Hepatocyte (in vitro differentiated cells): ENCODE data around the gene MAGED1. TPM values are rescaled to one million over a fixed set of nuclear protein-coding genes. Genes with fewer than 3 reads are reported as not detected.

Source experiments
- DNase-seq: peaks from one replicate; pipeline ENCODE4 v3.0.0-alpha.2; 2016; ENCODE audit warnings: low spot score
- H2AFZ ChIP-seq: fragments of 200-600 bp; sonication (generic); 2 replicates; pipeline ENCODE4 v1.6.0; 2016; ENCODE audit warnings: antibody characterized with exemption, mild to moderate bottlenecking
- H3K27ac ChIP-seq: fragments of 200-600 bp; sonication (generic); 2 replicates; pipeline ENCODE4 v1.5.1; 2016; ENCODE audit warnings: mild to moderate bottlenecking
- H3K27me3 ChIP-seq: fragments of 200-600 bp; sonication (generic); 2 replicates; pipeline ENCODE4 v1.6.1; 2016
- H3K36me3 ChIP-seq: fragments of 200-600 bp; sonication (generic); replicated peaks from 2 replicates; pipeline ENCODE4 v1.5.1; 2016; ENCODE audit warnings: low read depth; ENCODE audit not compliant: insufficient read depth
- H3K4me1 ChIP-seq: fragments of 200-600 bp; sonication (generic); 2 replicates; pipeline ENCODE4 v1.5.1; 2016; ENCODE audit warnings: mild to moderate bottlenecking, moderate library complexity; ENCODE audit not compliant: insufficient read depth
- H3K4me2 ChIP-seq: fragments of 200-600 bp; sonication (generic); 2 replicates; pipeline ENCODE4 v1.6.0; 2016
- H3K4me3 ChIP-seq: fragments of 200-600 bp; sonication (generic); 2 replicates; pipeline ENCODE4 v1.5.1; 2016; ENCODE audit warnings: mild to moderate bottlenecking
- H3K79me2 ChIP-seq: fragments of 200-600 bp; sonication (generic); 2 replicates; pipeline ENCODE4 v1.6.0; 2017; ENCODE audit warnings: mild to moderate bottlenecking
- H3K9me2 ChIP-seq: fragments of 200-600 bp; sonication (generic); replicated peaks from 2 replicates; pipeline ENCODE4 v1.6.0; 2017; ENCODE audit warnings: mild to moderate bottlenecking; ENCODE audit not compliant: insufficient read depth
- H3K9me3 ChIP-seq: fragments of 200-600 bp; sonication (generic); 2 replicates; pipeline ENCODE4 v1.5.1; 2016; ENCODE audit warnings: low read depth, mild to moderate bottlenecking
- H4K20me1 ChIP-seq: fragments of 200-600 bp; sonication (generic); 2 replicates; pipeline ENCODE4 v1.6.0; 2016; ENCODE audit warnings: mild to moderate bottlenecking; ENCODE audit not compliant: insufficient read depth, poor library complexity, severe bottlenecking
- EZH2 ChIP-seq: fragments of 200-600 bp; sonication (generic); IDR thresholded peaks from 2 replicates; pipeline ENCODE4 v1.6.1; 2016; ENCODE audit warnings: antibody characterized with exemption, mild to moderate bottlenecking, borderline replicate concordance
- EZH2phosphoT487 ChIP-seq: fragments of 200-600 bp; sonication (generic); IDR thresholded peaks from one replicate; pipeline ENCODE4 v1.6.1; 2018; ENCODE audit warnings: antibody characterized with exemption, mild to moderate bottlenecking, low read depth, moderate library complexity; ENCODE audit not compliant: unreplicated experiment, severe bottlenecking
- WGBS: methylation state at CpG from one replicate; pipeline ENCODE4 v1.1.6; 2016; ENCODE audit warnings: low lambda C conversion rate; ENCODE audit errors: missing lambda C conversion rate; 5-methylcytosine and 5-hydroxymethylcytosine counted together
- polyA plus RNA-seq: library from polyadenylated mRNA; unstranded; fragments of >200 nt; fragmentation: Nextera tagmentation; extraction: Ambion mirVana; gene quantifications from 2 replicates; pipeline ENCODE4 v1.2.1, GENCODE V29; 2016
- total RNA-seq: library from RNA; depleted of rRNA; stranded (reverse); fragments of >200 nt; gene quantifications from 2 replicates; pipeline ENCODE4 v1.2.3, GENCODE V29; 2014
- TF ChIP-seq, protein P1 (sequence below): fragments of 200-600 bp; sonication (generic); IDR thresholded peaks from 2 replicates; pipeline ENCODE4 v1.5.1; 2016; ENCODE audit warnings: antibody characterized with exemption, mild to moderate bottlenecking; ENCODE audit not compliant: poor library complexity

Gene MAGED1
- total and polyA plus RNA-seq, 2 experiments from 2014 or later: 262 to 478 TPM

DNA sequence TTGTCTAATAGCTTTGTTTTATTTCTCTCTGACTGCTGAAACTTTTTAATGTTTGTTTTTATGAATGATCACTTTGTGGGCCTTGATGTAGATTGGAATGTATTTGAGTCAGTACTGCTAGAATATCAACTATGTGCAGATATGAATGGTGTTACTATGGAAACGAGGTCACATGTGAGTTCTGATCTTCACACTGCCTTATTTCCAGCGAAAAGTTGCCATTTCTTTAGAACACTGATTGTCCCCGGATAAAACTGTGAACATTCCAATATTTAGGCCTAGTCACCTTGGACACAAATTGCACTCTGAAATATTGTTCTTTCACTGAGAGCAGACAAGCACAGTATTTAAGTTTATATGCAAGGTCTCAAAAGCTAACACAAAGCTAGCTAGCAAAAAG lies 27.2 kb upstream of the MAGED1 start:
- Histone ChIP-seq H2AFZ (no peak overlapping the region), H3K4me1 (no peaks in the 10 kb centered on the region), H3K4me3 (no peak overlapping the region), H3K4me2 (no peak overlapping the region), H3K9me2 (no peaks in the 10 kb centered on the region), H3K9me3 (peaks cover 7% of the 10 kb centered on the region), H3K27ac (no peak overlapping the region), H3K79me2 (peaks cover 50% of the 10 kb centered on the region), H3K36me3 (no peaks in the 10 kb centered on the region), H4K20me1 (no peaks in the 10 kb centered on the region), H3K27me3 (no peaks in the 10 kb centered on the region)
- DNase-seq: no peak
- WGBS: 75% methylated on average over 3 of the region's 3 CpGs
- TF ChIP-seq EZH2phosphoT487 (no peak), EZH2 (no peak)
- TF ChIP-seq, protein P1, sequence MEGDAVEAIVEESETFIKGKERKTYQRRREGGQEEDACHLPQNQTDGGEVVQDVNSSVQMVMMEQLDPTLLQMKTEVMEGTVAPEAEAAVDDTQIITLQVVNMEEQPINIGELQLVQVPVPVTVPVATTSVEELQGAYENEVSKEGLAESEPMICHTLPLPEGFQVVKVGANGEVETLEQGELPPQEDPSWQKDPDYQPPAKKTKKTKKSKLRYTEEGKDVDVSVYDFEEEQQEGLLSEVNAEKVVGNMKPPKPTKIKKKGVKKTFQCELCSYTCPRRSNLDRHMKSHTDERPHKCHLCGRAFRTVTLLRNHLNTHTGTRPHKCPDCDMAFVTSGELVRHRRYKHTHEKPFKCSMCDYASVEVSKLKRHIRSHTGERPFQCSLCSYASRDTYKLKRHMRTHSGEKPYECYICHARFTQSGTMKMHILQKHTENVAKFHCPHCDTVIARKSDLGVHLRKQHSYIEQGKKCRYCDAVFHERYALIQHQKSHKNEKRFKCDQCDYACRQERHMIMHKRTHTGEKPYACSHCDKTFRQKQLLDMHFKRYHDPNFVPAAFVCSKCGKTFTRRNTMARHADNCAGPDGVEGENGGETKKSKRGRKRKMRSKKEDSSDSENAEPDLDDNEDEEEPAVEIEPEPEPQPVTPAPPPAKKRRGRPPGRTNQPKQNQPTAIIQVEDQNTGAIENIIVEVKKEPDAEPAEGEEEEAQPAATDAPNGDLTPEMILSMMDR: no peak

DNA sequence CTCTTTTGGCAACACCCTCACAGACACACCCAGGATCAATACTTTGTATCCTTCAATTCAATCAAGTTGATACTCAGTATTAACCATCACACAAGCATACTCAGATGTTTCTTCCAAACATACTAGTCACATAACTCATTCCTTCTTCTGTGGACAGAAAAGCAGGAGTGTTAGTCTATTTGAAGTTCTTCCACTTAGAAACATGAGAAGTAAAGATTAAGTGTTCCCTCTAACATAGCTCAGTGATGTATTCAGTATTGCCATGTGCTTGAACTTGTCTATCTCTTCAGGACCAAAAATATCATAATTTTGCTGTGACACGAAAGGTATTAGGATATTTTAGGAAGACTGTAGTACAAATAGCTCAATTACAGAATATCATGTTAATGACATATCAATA lies 25.8 kb upstream of the MAGED1 start:
- Histone ChIP-seq H3K9me3 (peaks cover 7% of the 10 kb centered on the region), H3K4me2 (no peak overlapping the region), H3K27me3 (no peaks in the 10 kb centered on the region), H3K27ac (no peak overlapping the region), H3K36me3 (no peaks in the 10 kb centered on the region), H2AFZ (no peak overlapping the region), H3K4me3 (no peak overlapping the region), H3K79me2 (peaks cover 46% of the 10 kb centered on the region), H3K9me2 (no peaks in the 10 kb centered on the region), H4K20me1 (no peaks in the 10 kb centered on the region), H3K4me1 (no peaks in the 10 kb centered on the region)
- 74% methylated on average over 1 of the region's 1 CpG for WGBS
- TF ChIP-seq EZH2phosphoT487: no peak
- TF ChIP-seq, protein P1: no peak
- TF ChIP-seq EZH2: no peak
- DNase-seq: no peak

- no peaks in the 10 kb centered on the region for H3K9me2 ChIP-seq
- H3K79me2 ChIP-seq: peaks cover 27% of the 10 kb centered on the region
- no peak for DNase-seq
- H3K4me1 ChIP-seq: no peaks in the 10 kb centered on the region
- no peak overlapping the region for H3K27ac ChIP-seq
- H3K36me3 ChIP-seq: no peaks in the 10 kb centered on the region
- TF ChIP-seq EZH2 (no peak), EZH2phosphoT487 (no peak)
- TF ChIP-seq, protein P1: no peak
- H2AFZ ChIP-seq: no peak overlapping the region
- no peaks in the 10 kb centered on the region for H3K9me3 ChIP-seq
- H3K27me3 ChIP-seq: no peaks in the 10 kb centered on the region
- WGBS: 97% methylated on average over 2 of the region's 2 CpGs
- no peak overlapping the region for H3K4me3 ChIP-seq
- no peaks in the 10 kb centered on the region for H4K20me1 ChIP-seq
- no peak overlapping the region for H3K4me2 ChIP-seq
Measured at GRCh38 chrX:51870354-51870753, 23.1 kb upstream of the MAGED1 start.

DNA sequence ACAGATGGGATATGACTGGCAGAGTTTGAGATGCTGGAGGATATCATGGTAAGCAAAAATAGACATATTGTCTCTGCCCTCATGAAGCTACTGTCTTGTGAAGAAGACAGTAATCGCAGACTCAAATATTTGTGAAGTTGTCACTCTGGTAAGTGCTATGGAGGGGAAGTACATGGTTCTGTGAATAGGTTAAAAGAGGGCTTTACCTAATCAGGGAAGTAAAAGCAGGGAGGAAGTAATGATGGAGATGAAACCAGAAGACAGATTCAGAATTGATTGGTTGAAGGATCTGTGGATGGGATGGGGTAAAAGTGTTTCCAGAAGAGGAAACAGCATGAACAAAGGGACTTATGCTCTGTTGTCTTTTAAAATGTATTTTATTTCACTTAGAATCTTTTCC lies 19.3 kb upstream of the MAGED1 start:
- WGBS: 90% methylated on average over 1 of the region's 1 CpG
- Histone ChIP-seq H3K79me2 (no peaks in the 10 kb centered on the region), H3K4me1 (no peaks in the 10 kb centered on the region), H3K36me3 (no peaks in the 10 kb centered on the region), H3K9me2 (no peaks in the 10 kb centered on the region), H2AFZ (no peak overlapping the region), H3K4me3 (no peak overlapping the region), H3K27ac (no peak overlapping the region), H3K9me3 (no peaks in the 10 kb centered on the region), H4K20me1 (no peaks in the 10 kb centered on the region), H3K4me2 (no peak overlapping the region), H3K27me3 (no peaks in the 10 kb centered on the region)
- TF ChIP-seq EZH2phosphoT487: no peak
- TF ChIP-seq, protein P1: no peak
- no peak for TF ChIP-seq EZH2
- DNase-seq: no peak
